Thoracic aorta (tissue), 2 donors: ENCODE data around the gene RETREG2. TPM values are rescaled to one million over a fixed set of nuclear protein-coding genes. Genes with fewer than 3 reads are reported as not detected.
A peak's percentile ranks its signal among the peaks of the same experiment; 100 is the strongest.

Experiments used
- ATAC-seq: fragments of 150-250 bp; one replicate; pipeline ENCODE4 v1.8.0; 2017; ENCODE audit warnings: low read depth; ENCODE audit not compliant: insufficient number of reproducible peaks, low FRiP score
- DNase-seq: peaks from one replicate; pipeline ENCODE4 v3.0.0-alpha.2; 2020; ENCODE audit warnings: low spot score
- H3K27ac ChIP-seq, 2 donors: fragments of 200-600 bp; sonication (generic); 1 replicate in 1 of 2; 2 replicates in 1 of 2; pipeline ENCODE4 v1.5.1; 2016; ENCODE audit warnings: mild to moderate bottlenecking in 2 of 2, moderate library complexity in 2 of 2
- H3K27me3 ChIP-seq: fragments of 200-600 bp; sonication (generic); replicated peaks from 2 replicates; pipeline ENCODE4 v1.6.0; 2016; ENCODE audit warnings: mild to moderate bottlenecking; ENCODE audit not compliant: insufficient read depth
- H3K36me3 ChIP-seq: fragments of 200-600 bp; sonication (generic); one replicate; pipeline ENCODE4 v1.5.1; 2016
- H3K4me1 ChIP-seq, 2 donors: fragments of 200-600 bp; sonication (generic); 1 replicate in 1 of 2; 2 replicates in 1 of 2; pipeline versions ENCODE4 v1.5.1 to v1.6.0; 2016; ENCODE audit warnings: low read depth in 2 of 2, mild to moderate bottlenecking in 1 of 2; ENCODE audit not compliant: control insufficient read depth in 1 of 2
- H3K4me3 ChIP-seq: fragments of 200-600 bp; sonication (generic); 2 replicates; pipeline ENCODE4 v1.5.1; 2016; ENCODE audit warnings: mild to moderate bottlenecking
- H3K9me3 ChIP-seq: fragments of 200-600 bp; sonication (generic); 2 replicates; pipeline ENCODE4 v1.5.1; 2016
- CTCF ChIP-seq: fragments of 200-600 bp; sonication (generic); IDR thresholded peaks from one replicate; pipeline ENCODE4 v1.5.1; 2019; ENCODE audit warnings: antibody characterized with exemption
- total RNA-seq, 2 donors: library from RNA; depleted of rRNA; stranded (reverse); fragments of >200 nt; gene quantifications; one replicate each; pipeline versions ENCODE4 v1.1.0 to v1.2.3, GENCODE V29; 2016

Gene RETREG2
- 10 to 100 TPM; 43.8 to 58.6 TPM for total RNA-seq

- Histone ChIP-seq H3K4me1 (peaks cover 21 to 32% of the 10 kb centered on the region in 2 donors), H3K9me3 (no peaks in the 10 kb centered on the region), H3K4me3 (peak within 1 kb of the TSS; percentile 83), H3K27me3 (no peaks in the 10 kb centered on the region), H3K27ac (peak within 1 kb of the TSS; percentile 98), H3K36me3 (peaks cover 49% of the 10 kb centered on the region)
- DNase-seq (peak; percentile 55), ATAC-seq (peak; percentile 72)
- peak; percentile 6 for TF ChIP-seq CTCF
These were observed at the start of gene RETREG2 for GRCh38 chr2:219177552-219178376. Gene RETREG2 (plus strand): TSS chr2:219178275. CDS start chr2:219178353, 78 bp downstream.

- no peak for TF ChIP-seq CTCF
- Histone ChIP-seq H3K4me3 (no peak overlapping the region), H3K27me3 (no peaks in the 10 kb centered on the region), H3K27ac (no peak overlapping the region), H3K4me1 (peaks cover 4 to 28% of the 10 kb centered on the region in 2 donors), H3K36me3 (no peaks in the 10 kb centered on the region), H3K9me3 (no peaks in the 10 kb centered on the region)
- DNase-seq, result no peak
- ATAC-seq, result no peak
These were observed 49.7 kb upstream of the RETREG2 start for GRCh38 chr2:219128396-219128795.

- Histone ChIP-seq H3K9me3 (no peaks in the 10 kb centered on the region), H3K4me1 (peaks cover 4 to 25% of the 10 kb centered on the region in 2 donors), H3K27ac (no peak overlapping the region), H3K36me3 (no peaks in the 10 kb centered on the region), H3K27me3 (no peaks in the 10 kb centered on the region), H3K4me3 (no peak overlapping the region)
- DNase-seq (no peak), ATAC-seq (no peak)
- no peak for TF ChIP-seq CTCF
These were observed 48.5 kb upstream of the RETREG2 start for GRCh38 chr2:219129589-219129988.

- ATAC-seq, result no peak
- H3K36me3 ChIP-seq, result no peaks in the 10 kb centered on the region
- no peak for TF ChIP-seq CTCF
- no peaks in the 10 kb centered on the region for H3K9me3 ChIP-seq
- no peak overlapping the region for H3K4me3 ChIP-seq
- H3K27ac ChIP-seq, result no peak overlapping the region
- H3K27me3 ChIP-seq, result no peaks in the 10 kb centered on the region
- DNase-seq, result no peak
- H3K4me1 ChIP-seq, result peaks cover 4 to 21% of the 10 kb centered on the region in 2 donors
These were observed 46.7 kb upstream of the RETREG2 start for GRCh38 chr2:219131327-219131726.

GRCh38 chr2:219131744-219132143, 46.3 kb upstream of the RETREG2 start:
- no peak overlapping the region for H3K4me3 ChIP-seq
- H3K36me3 ChIP-seq, result no peaks in the 10 kb centered on the region
- no peak for DNase-seq
- peaks cover under 1 to 17% of the 10 kb centered on the region in 2 donors for H3K4me1 ChIP-seq
- TF ChIP-seq CTCF, result no peak
- ATAC-seq, result no peak
- no peaks in the 10 kb centered on the region for H3K27me3 ChIP-seq
- no peaks in the 10 kb centered on the region for H3K9me3 ChIP-seq
- no peak overlapping the region for H3K27ac ChIP-seq
